Measurements from ENCODE around the gene BMF.

Gene BMF

GRCh38 chr15:40072216-40072990 is 36.3 kb downstream of the BMF start:
- H3K4me3 ChIP-seq (ENCODE audit: low read depth, low read length), result no peak overlapping the region
- TF ChIP-seq CTCF (IDR thresholded peaks at IDR 0.05; ENCODE audit: low read depth, low read length), result no peak

- H3K4me3 ChIP-seq (ENCODE audit: low read depth, low read length), result no peak overlapping the region
- no peak for TF ChIP-seq CTCF (IDR thresholded peaks at IDR 0.05; ENCODE audit: low read depth, low read length)
These were observed 38.0 kb downstream of the BMF start for GRCh38 chr15:40070608-40071218.

DNA sequence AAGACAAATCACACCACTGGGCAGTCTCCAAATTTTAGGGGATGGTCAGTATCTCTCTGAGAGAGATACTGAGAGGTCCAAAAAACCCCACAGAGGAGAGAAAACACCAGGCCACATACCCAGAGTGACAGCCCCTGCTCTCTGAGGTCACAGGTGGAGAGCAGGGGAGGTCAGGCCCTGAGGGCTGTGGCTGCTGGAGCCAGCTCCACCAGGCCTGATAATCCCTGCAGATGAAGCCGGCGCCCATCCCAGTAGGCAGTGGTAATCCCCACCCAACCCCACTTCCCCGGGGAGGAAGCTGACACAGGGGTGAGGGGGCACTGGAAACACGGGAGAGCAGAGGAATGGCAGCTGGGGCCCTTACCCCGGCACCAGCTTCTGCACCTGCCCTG is 38.5 kb downstream of the BMF start:
- H3K4me3 ChIP-seq (ENCODE audit: low read depth, low read length), result no peak overlapping the region
- no peak for TF ChIP-seq CTCF (IDR thresholded peaks at IDR 0.05; ENCODE audit: low read depth, low read length)

- no peak overlapping the region for H3K4me3 ChIP-seq (ENCODE audit: low read depth, low read length)
These were observed 39.2 kb downstream of the BMF start for GRCh38 chr15:40069178-40070165.

DNA sequence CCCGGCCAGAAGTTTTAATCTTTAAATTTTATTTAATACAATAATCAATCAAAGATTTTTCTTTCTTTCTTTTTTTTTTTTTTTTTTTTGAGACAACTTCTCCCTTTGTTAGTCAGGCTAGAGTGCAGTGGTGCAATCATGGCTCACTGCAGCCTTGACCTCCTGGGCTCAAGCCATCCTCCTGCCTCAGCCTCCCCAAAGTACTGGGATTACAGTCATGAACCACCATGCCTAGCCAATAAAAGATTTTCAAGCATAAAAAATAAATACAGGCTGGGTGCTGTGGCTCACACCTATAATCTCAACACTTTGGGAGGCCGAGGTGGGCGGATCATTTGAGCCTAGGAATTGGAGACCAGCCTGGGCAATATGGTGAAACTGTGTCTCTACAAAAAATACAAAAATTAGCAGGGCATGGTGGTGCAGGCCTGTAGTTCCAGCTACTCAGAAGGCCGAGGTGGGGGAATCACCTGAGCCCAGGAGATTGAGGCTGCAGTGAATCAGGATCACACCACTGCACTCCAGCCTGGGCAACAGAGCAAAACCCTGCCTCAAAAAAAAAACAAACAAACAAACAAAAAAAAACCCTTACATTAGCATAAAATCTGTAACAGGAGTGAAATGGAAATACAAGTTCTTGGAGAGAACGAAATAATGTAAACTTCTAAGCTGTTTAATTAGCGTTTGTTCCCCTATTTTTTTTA is 40.6 kb downstream of the BMF start:
- no peak for TF ChIP-seq CTCF (IDR thresholded peaks at IDR 0.05; ENCODE audit: low read depth, low read length)
- no peak overlapping the region for H3K4me3 ChIP-seq (ENCODE audit: low read depth, low read length)

More at GRCh38 chr15:40069178-40070165, 39.2 kb downstream of the BMF start:
- no peak for TF ChIP-seq CTCF (IDR thresholded peaks at IDR 0.05; ENCODE audit: low read depth, low read length)

DNA sequence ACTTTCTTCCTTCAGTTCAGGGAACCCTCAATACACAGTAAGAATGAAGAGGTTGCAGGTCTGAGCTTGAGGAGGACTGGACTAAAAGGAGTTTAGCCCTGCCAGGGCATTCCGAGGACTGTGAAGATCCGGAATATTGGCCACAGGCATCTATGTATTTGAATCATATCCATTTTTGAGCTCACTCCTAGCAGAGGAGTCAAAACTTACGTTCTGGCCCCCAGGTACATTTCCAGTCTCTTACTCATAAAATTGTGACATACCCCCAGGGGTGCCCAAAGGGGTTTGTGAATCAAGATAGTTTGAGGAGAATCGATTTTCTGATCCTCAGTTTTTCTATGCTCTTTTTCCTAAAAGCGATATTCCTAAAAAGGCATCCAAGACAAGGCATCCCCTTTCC is 42.1 kb downstream of the BMF start:
- TF ChIP-seq CTCF (IDR thresholded peaks at IDR 0.05; ENCODE audit: low read depth, low read length), result no peak
- H3K4me3 ChIP-seq (ENCODE audit: low read depth, low read length), result no peak overlapping the region
